GM12865 (cell line): ENCODE results near the gene GLCE.

Experiments used
- DNase-seq: peaks from one replicate; pipeline ENCODE4 v3.0.0; 2010; ENCODE audit warnings: low read depth
- H3K4me3 ChIP-seq: 2 replicates; pipeline ENCODE4 v1.5.1; 2011; ENCODE audit warnings: mild to moderate bottlenecking, low read depth, low read length, control low read depth
- CTCF ChIP-seq: IDR thresholded peaks from 2 replicates; pipeline ENCODE4 v1.5.1; 2011; ENCODE audit warnings: low read length, control low read depth, low read depth, inconsistent platforms; ENCODE audit not compliant: insufficient read depth; ENCODE audit errors: missing control alignments

The GLCE gene

GRCh38 chr15:69134791-69135190, 25.6 kb upstream of the GLCE start:
- H3K4me3 ChIP-seq, result no peak overlapping the region
- no peak for TF ChIP-seq CTCF
- DNase-seq, result no peak

- DNase-seq, result no peak
- no peak for TF ChIP-seq CTCF
- H3K4me3 ChIP-seq, result no peak overlapping the region
Observed at GRCh38 chr15:69135499-69135898, 24.9 kb upstream of the GLCE start.

- no peak overlapping the region for H3K4me3 ChIP-seq
- DNase-seq, result no peak
- TF ChIP-seq CTCF, result no peak
Observed at GRCh38 chr15:69138963-69139362, 21.5 kb upstream of the GLCE start.

- no peak for DNase-seq
- H3K4me3 ChIP-seq, result no peak overlapping the region
- TF ChIP-seq CTCF, result no peak
Observed at GRCh38 chr15:69140306-69140705, 20.1 kb upstream of the GLCE start.

GRCh38 chr15:69141286-69141701, 19.1 kb upstream of the GLCE start:
- H3K4me3 ChIP-seq, result no peak overlapping the region
- no peak for DNase-seq
- TF ChIP-seq CTCF, result no peak

GRCh38 chr15:69141833-69142232, 18.6 kb upstream of the GLCE start:
- DNase-seq, result no peak
- no peak overlapping the region for H3K4me3 ChIP-seq
- TF ChIP-seq CTCF, result no peak

- no peak for TF ChIP-seq CTCF
- no peak overlapping the region for H3K4me3 ChIP-seq
Observed at GRCh38 chr15:69143756-69144436, 16.5 kb upstream of the GLCE start.

More at GRCh38 chr15:69143756-69144436, 16.5 kb upstream of the GLCE start:
- DNase-seq, result no peak
